ENCODE results near the gene MYO1D.
A peak's percentile ranks its signal among the peaks of the same experiment; 100 is the strongest.

The MYO1D gene

GRCh38 chr17:32523017-32523680 lies 353.8 kb downstream of the MYO1D start:
- DNase-seq = no peak

GRCh38 chr17:32520737-32521404 lies 356.1 kb downstream of the MYO1D start:
- DNase-seq = no peak

GRCh38 chr17:32520104-32520701 lies 356.7 kb downstream of the MYO1D start:
- no peak for DNase-seq

- DNase-seq = peak; percentile 38
Measured at GRCh38 chr17:32519228-32520103, 357.5 kb downstream of the MYO1D start.

- no peak for DNase-seq
Measured at GRCh38 chr17:32518646-32519227, 358.2 kb downstream of the MYO1D start.

- DNase-seq = no peak
Measured at GRCh38 chr17:32517982-32518381, 358.9 kb downstream of the MYO1D start.

- DNase-seq = no peak
Measured at GRCh38 chr17:32516940-32517701, 359.8 kb downstream of the MYO1D start.

- DNase-seq = no peak
Measured at GRCh38 chr17:32516450-32516849, 360.5 kb downstream of the MYO1D start.

GRCh38 chr17:32515677-32516383 lies 361.1 kb downstream of the MYO1D start:
- DNase-seq = no peak

- DNase-seq = no peak
Measured at GRCh38 chr17:32514606-32515005, 362.3 kb downstream of the MYO1D start.

- DNase-seq = no peak
Measured at GRCh38 chr17:32513579-32513978, 363.3 kb downstream of the MYO1D start.

- no peak for DNase-seq
Measured at GRCh38 chr17:32512328-32512727, 364.6 kb downstream of the MYO1D start.

GRCh38 chr17:32510466-32510865 lies 366.5 kb downstream of the MYO1D start:
- DNase-seq = no peak

- no peak for DNase-seq
Measured at GRCh38 chr17:32508926-32509325, 368.0 kb downstream of the MYO1D start.

GRCh38 chr17:32504166-32504990 lies 372.5 kb downstream of the MYO1D start:
- DNase-seq = no peak

GRCh38 chr17:32503251-32504165 lies 373.4 kb downstream of the MYO1D start:
- DNase-seq = no peak

- DNase-seq = no peak
Measured at GRCh38 chr17:32502710-32503109, 374.2 kb downstream of the MYO1D start.

- DNase-seq = no peak
Measured at GRCh38 chr17:32502013-32502412, 374.9 kb downstream of the MYO1D start.

- DNase-seq = no peak
Measured at GRCh38 chr17:32498391-32498790, 378.5 kb downstream of the MYO1D start.

Data from effector CD8-positive, alpha-beta T cell (primary cell).